B cell (primary cell): ENCODE data around the gene BNC2. TPM values are rescaled to one million over a fixed set of nuclear protein-coding genes. Genes with fewer than 3 reads are reported as not detected.

Experiments
- ATAC-seq: fragments of 200-7000 bp; cut with Tn5 transposase; one replicate; pipeline ENCODE4 v1.10.0; 2021; ENCODE audit warnings: low read depth, mild to moderate bottlenecking, moderate number of reproducible peaks, moderate library complexity
- CTCF ChIA-PET: fragments of 350-600 bp; sonication (Branson Sonifier 250); formaldehyde crosslinking; loops from one replicate; lab custom pipeline; 2021; ENCODE audit warnings: antibody characterized with exemption, inconsistent platforms; lab: Charles Lee
- POLR2A ChIA-PET: fragments of 350-600 bp; sonication (Branson Sonifier 250); formaldehyde crosslinking; loops from one replicate; lab custom pipeline; 2021; ENCODE audit warnings: antibody characterized with exemption; lab: Charles Lee
- DNase-seq: peaks from one replicate; pipeline ENCODE4 v3.0.0; 2013
- H2AFZ ChIP-seq: 2 replicates; pipeline ENCODE4 v1.6.1; 2012; ENCODE audit warnings: mild to moderate bottlenecking, low read depth, low read length; ENCODE audit not compliant: insufficient read depth, poor library complexity, severe bottlenecking
- H3K27ac ChIP-seq, 2 donors: 1 replicate in 1 of 2; 2 replicates in 1 of 2; pipeline ENCODE4 v1.5.1; 2012 to 2013; ENCODE audit warnings: low read length in 2 of 2, mild to moderate bottlenecking in 2 of 2, moderate library complexity in 1 of 2
- H3K27me3 ChIP-seq, 4 experiments: fragments of 200-600 bp in 1 of 4; sonication (generic) in 1 of 4; replicated peaks in 1 of 4; 1 replicate in 2 of 4; 2 replicates in 2 of 4; pipeline versions ENCODE4 v1.6.1 to v1.7.0; 2013 to 2016; ENCODE audit warnings: low read length in 3 of 4, mild to moderate bottlenecking in 2 of 4, mixed read lengths in 1 of 4, moderate library complexity in 1 of 4; ENCODE audit not compliant: insufficient read depth in 4 of 4, control insufficient read depth in 3 of 4; ENCODE audit errors: control extremely low read depth in 1 of 4
- H3K36me3 ChIP-seq, 2 experiments: replicated peaks in 1 of 2; 1 replicate in 1 of 2; 2 replicates in 1 of 2; pipeline versions ENCODE4 v1.6.1 to v1.7.1; 2013; ENCODE audit warnings: low read length in 1 of 2; ENCODE audit not compliant: insufficient read depth in 2 of 2, control insufficient read depth in 1 of 2; ENCODE audit errors: control extremely low read depth in 1 of 2, extremely low read depth in 1 of 2
- H3K4me1 ChIP-seq, 2 donors: fragments of 200-600 bp in 1 of 2; sonication (generic) in 1 of 2; 1 replicate in 1 of 2; 2 replicates in 1 of 2; pipeline versions ENCODE4 v1.5.1 to v1.6.1; 2013 to 2017; ENCODE audit warnings: low read length in 2 of 2; ENCODE audit not compliant: control insufficient read depth in 2 of 2, insufficient read depth in 2 of 2
- H3K4me2 ChIP-seq: replicated peaks from 2 replicates; pipeline ENCODE3; 2012; ENCODE audit warnings: mild to moderate bottlenecking, low read depth, low read length; ENCODE audit not compliant: poor library complexity, severe bottlenecking
- H3K4me3 ChIP-seq, 5 experiments: fragments of 200-600 bp in 1 of 5; sonication (generic) in 1 of 5; 1 replicate in 3 of 5; 2 replicates in 2 of 5; pipeline versions ENCODE4 v1.5.1 to v1.7.0; 2011 to 2016; ENCODE audit warnings: low read length in 4 of 5, mild to moderate bottlenecking in 4 of 5, low read depth in 2 of 5, control low read depth in 1 of 5, moderate library complexity in 1 of 5; ENCODE audit not compliant: insufficient read depth in 1 of 5; ENCODE audit errors: control extremely low read depth in 1 of 5, extremely low read depth in 1 of 5
- H3K79me2 ChIP-seq: fragments of 200-600 bp; sonication (generic); one replicate; pipeline ENCODE4 v1.6.0; 2016; ENCODE audit warnings: low read length; ENCODE audit not compliant: control insufficient read depth, insufficient read depth
- H3K9ac ChIP-seq: fragments of 200-600 bp; sonication (generic); 2 replicates; pipeline ENCODE4 v1.6.1; 2017; ENCODE audit warnings: mild to moderate bottlenecking, low read length, moderate library complexity
- H3K9me3 ChIP-seq, 3 donors: one replicate each; pipeline versions ENCODE4 v1.6.1 to v1.7.1; 2013; ENCODE audit warnings: low read length in 2 of 3; ENCODE audit not compliant: control insufficient read depth in 2 of 3, insufficient read depth in 1 of 3; ENCODE audit errors: control extremely low read depth in 1 of 3
- H4K20me1 ChIP-seq: 2 replicates; pipeline ENCODE4 v1.6.0; 2012; ENCODE audit warnings: mild to moderate bottlenecking, low read length; ENCODE audit not compliant: insufficient read depth, control insufficient read depth, poor library complexity, severe bottlenecking
- H3K27ac Mint-ChIP-seq: one replicate; pipeline ENCODE4 v1.8.0; 2021; ENCODE audit warnings: mixed read lengths
- H3K27me3 Mint-ChIP-seq: one replicate; pipeline ENCODE4 v1.8.0; 2021; ENCODE audit warnings: mixed read lengths
- H3K4me1 Mint-ChIP-seq: one replicate; pipeline ENCODE4 v1.8.0; 2021; ENCODE audit warnings: mixed read lengths
- H3K4me3 Mint-ChIP-seq: one replicate; pipeline ENCODE4 v1.8.0; 2021; ENCODE audit warnings: mixed read lengths
- H3K9me3 Mint-ChIP-seq: one replicate; pipeline ENCODE4 v1.8.0; 2022; ENCODE audit warnings: mixed read lengths; ENCODE audit not compliant: insufficient read depth
- EZH2 ChIP-seq: IDR thresholded peaks from 2 replicates; pipeline ENCODE4 v1.6.1; 2012; ENCODE audit warnings: borderline replicate concordance, low read depth, mild to moderate bottlenecking, moderate library complexity, low read length; ENCODE audit not compliant: insufficient read depth, poor library complexity, severe bottlenecking
- WGBS: methylation state at CpG from one replicate; pipeline ENCODE4 v1.1.5; 2013; ENCODE audit warnings: missing lambda C conversion rate; ENCODE audit not compliant: insufficient coverage; 5-methylcytosine and 5-hydroxymethylcytosine counted together
- intact Hi-C: fragments of 100-400 bp; cut with micrococcal nuclease; formaldehyde crosslinking; loops from one replicate; pipeline ENCODE4 v1.10.0; 2022
- polyA plus RNA-seq: library from polyadenylated mRNA; depleted of rRNA; stranded (reverse); fragments of >200 nt; gene quantifications from 2 replicates; pipeline ENCODE4 v1.2.3, GENCODE V29; 2012
- total RNA-seq, 2 donors: library from RNA; stranded (reverse); fragments of 120-200 nt in 1 of 2; gene quantifications; 1 replicate in 1 of 2; 2 replicates in 1 of 2; pipeline versions ENCODE4 v1.2.3 to v1.2.4, GENCODE V29; 2013 to 2022
- TF ChIP-seq, protein P1 (sequence below): fragments of 200-600 bp; IDR thresholded peaks from one replicate; pipeline ENCODE4 v1.8.0; 2022; ENCODE audit warnings: antibody characterized with exemption, mild to moderate bottlenecking

Gene BNC2
- total and polyA plus RNA-seq, 2 donors (not counting 1 experiment from before 2014, with no cell fraction given): 0.01 TPM; not detected in 1

DNA sequence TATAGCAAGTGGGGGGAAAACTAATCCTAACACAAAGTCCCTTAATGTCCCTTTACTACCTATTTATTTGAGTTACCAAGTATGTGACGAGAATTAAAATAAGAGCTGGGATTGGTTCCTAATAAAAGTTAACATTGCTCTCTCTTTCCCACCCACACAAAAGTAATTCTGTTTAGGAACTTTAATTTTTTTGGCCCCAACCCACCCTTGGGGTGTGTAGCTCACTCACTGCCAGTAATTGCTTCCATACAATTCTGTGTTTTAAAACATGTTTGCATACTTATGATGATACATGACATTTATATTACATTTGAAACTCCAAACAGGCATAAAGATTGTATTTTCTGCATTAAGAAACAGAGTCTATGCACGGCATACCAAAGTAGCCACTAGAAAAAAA lies 106.5 kb downstream of the BNC2 start:
- intact Hi-C loops: no loop called here
- WGBS: 67% methylated on average over 1 of the region's 2 CpGs
- H3K27me3 Mint-ChIP-seq: no peaks in the 10 kb centered on the region

DNA sequence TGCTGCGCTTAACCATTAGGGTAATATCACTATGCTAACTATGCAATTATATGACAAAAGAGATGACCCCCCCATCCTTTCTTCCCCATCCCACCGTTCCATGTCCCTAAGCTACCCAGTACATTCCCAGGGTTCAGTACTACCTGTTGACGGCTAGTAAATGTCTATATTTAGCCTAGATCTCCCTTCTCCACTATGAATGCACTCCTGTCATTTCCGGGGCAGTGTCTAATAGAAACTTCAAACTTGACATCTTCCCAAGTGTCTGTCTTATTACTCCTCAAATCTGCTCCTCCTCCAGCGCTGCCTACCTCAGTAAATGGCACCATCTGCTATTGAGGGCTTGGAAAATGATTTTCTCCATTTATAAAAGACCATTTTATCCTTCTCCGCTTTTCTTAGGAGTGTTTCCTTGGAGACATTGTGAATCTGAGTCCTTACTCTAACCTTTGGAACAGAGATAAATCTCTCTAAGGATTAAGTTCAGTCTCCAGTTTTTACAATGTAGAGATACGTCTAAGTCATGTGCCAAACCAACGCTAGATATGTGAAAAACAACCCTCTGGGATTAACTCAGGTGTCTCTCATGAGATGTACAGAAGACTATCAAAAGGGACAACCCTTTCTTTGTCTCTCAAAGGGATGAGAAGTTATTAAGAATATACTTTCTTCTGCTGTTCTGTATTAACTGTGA lies 114.9 kb downstream of the BNC2 start:
- H3K4me1 ChIP-seq: no peaks in the 10 kb centered on the region

More for the DNA sequence above, 106.5 kb downstream of the BNC2 start:
- no peaks in the 10 kb centered on the region for H3K4me1 ChIP-seq
- H3K9ac ChIP-seq: no peak overlapping the region
- no peak overlapping the region for H3K4me3 ChIP-seq
- H3K4me2 ChIP-seq: no peak overlapping the region
- ATAC-seq: no peak
- Mint-ChIP-seq H3K27ac (no peak overlapping the region), H3K4me1 (no peaks in the 10 kb centered on the region), H3K4me3 (no peak overlapping the region), H3K9me3 (peaks cover 5% of the 10 kb centered on the region)
- H2AFZ ChIP-seq: no peak overlapping the region
- H3K27me3 ChIP-seq: no peaks in the 10 kb centered on the region
- H3K36me3 ChIP-seq: no peaks in the 10 kb centered on the region
- POLR2A ChIA-PET: no interaction called here
- H3K79me2 ChIP-seq: no peaks in the 10 kb centered on the region
- DNase-seq: no peak
- no peak overlapping the region for H3K27ac ChIP-seq
- no peaks in the 10 kb centered on the region for H4K20me1 ChIP-seq
- TF ChIP-seq EZH2: no peak
- TF ChIP-seq, protein P1, sequence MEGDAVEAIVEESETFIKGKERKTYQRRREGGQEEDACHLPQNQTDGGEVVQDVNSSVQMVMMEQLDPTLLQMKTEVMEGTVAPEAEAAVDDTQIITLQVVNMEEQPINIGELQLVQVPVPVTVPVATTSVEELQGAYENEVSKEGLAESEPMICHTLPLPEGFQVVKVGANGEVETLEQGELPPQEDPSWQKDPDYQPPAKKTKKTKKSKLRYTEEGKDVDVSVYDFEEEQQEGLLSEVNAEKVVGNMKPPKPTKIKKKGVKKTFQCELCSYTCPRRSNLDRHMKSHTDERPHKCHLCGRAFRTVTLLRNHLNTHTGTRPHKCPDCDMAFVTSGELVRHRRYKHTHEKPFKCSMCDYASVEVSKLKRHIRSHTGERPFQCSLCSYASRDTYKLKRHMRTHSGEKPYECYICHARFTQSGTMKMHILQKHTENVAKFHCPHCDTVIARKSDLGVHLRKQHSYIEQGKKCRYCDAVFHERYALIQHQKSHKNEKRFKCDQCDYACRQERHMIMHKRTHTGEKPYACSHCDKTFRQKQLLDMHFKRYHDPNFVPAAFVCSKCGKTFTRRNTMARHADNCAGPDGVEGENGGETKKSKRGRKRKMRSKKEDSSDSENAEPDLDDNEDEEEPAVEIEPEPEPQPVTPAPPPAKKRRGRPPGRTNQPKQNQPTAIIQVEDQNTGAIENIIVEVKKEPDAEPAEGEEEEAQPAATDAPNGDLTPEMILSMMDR: no peak
- CTCF ChIA-PET: no interaction called here
- H3K9me3 ChIP-seq: peaks cover 0 to 2% (median 0%) of the 10 kb centered on the region in 3 donors

More for the DNA sequence above, 114.9 kb downstream of the BNC2 start:
- Mint-ChIP-seq H3K4me1 (no peaks in the 10 kb centered on the region), H3K27me3 (no peaks in the 10 kb centered on the region), H3K9me3 (peaks cover 3% of the 10 kb centered on the region), H3K27ac (no peak overlapping the region), H3K4me3 (no peak overlapping the region)
- TF ChIP-seq, protein P1: no peak
- TF ChIP-seq EZH2: no peak
- Histone ChIP-seq H4K20me1 (no peaks in the 10 kb centered on the region), H3K27ac (no peak overlapping the region), H3K4me2 (no peak overlapping the region), H2AFZ (no peak overlapping the region), H3K79me2 (no peaks in the 10 kb centered on the region), H3K4me3 (no peak overlapping the region), H3K36me3 (no peaks in the 10 kb centered on the region), H3K9me3 (peaks cover 0 to 2% (median 0%) of the 10 kb centered on the region in 3 donors), H3K27me3 (no peaks in the 10 kb centered on the region), H3K9ac (no peak overlapping the region)
- POLR2A ChIA-PET: no interaction called here
- DNase-seq (no peak), ATAC-seq (no peak)
- 92% methylated on average over 3 of the region's 8 CpGs for WGBS
- intact Hi-C loops: no loop called here
- CTCF ChIA-PET: no interaction called here
